OCI-M1 (cell line): ENCODE results near the gene SGMS1.
"Not testable (repeated sequence)": the region's sequence is repeated elsewhere in the genome, so short reads cannot be mapped to it uniquely, and the experiment has no call there.

Source experiments
- DNase-seq: peaks from one replicate; lab custom pipeline; 2025; lab: John Stamatoyannopoulos, UW

Gene SGMS1

GRCh38 chr10:50469288-50469687 lies 154.5 kb downstream of the SGMS1 start:
- no peak for DNase-seq

GRCh38 chr10:50467209-50467608 lies 156.5 kb downstream of the SGMS1 start:
- no peak for DNase-seq

GRCh38 chr10:50464004-50464409 lies 159.7 kb downstream of the SGMS1 start:
- peak; percentile 61 for DNase-seq

- no peak for DNase-seq
These were observed 161.9 kb downstream of the SGMS1 start for GRCh38 chr10:50461834-50462233.

GRCh38 chr10:50461123-50461522 lies 162.6 kb downstream of the SGMS1 start:
- DNase-seq = no peak

- DNase-seq = no peak
These were observed 167.0 kb downstream of the SGMS1 start for GRCh38 chr10:50456719-50457118.

- DNase-seq = no peak
These were observed 169.8 kb downstream of the SGMS1 start for GRCh38 chr10:50453940-50454339.

GRCh38 chr10:50452603-50453002 lies 171.2 kb downstream of the SGMS1 start:
- peak; percentile 37 for DNase-seq

GRCh38 chr10:50447691-50448090 lies 176.1 kb downstream of the SGMS1 start:
- DNase-seq = peak; percentile 37

GRCh38 chr10:50445777-50446176 lies 178.0 kb downstream of the SGMS1 start:
- not testable (repeated sequence) for DNase-seq

GRCh38 chr10:50440489-50440888 lies 183.3 kb downstream of the SGMS1 start:
- no peak for DNase-seq

- no peak for DNase-seq
These were observed 183.9 kb downstream of the SGMS1 start for GRCh38 chr10:50439806-50440205.

- DNase-seq = peak; percentile 38
These were observed 184.6 kb downstream of the SGMS1 start for GRCh38 chr10:50439187-50439586.

GRCh38 chr10:50438049-50438936 lies 185.5 kb downstream of the SGMS1 start:
- no peak for DNase-seq

- no peak for DNase-seq
These were observed 186.5 kb downstream of the SGMS1 start for GRCh38 chr10:50437248-50437647.

GRCh38 chr10:50436805-50437204 lies 187.0 kb downstream of the SGMS1 start:
- DNase-seq = no peak

GRCh38 chr10:50432211-50433009 lies 191.3 kb downstream of the SGMS1 start:
- no peak for DNase-seq

- no peak for DNase-seq
These were observed 192.0 kb downstream of the SGMS1 start for GRCh38 chr10:50431791-50432190.

GRCh38 chr10:50431133-50431532 lies 192.6 kb downstream of the SGMS1 start:
- DNase-seq = no peak

GRCh38 chr10:50426485-50426884 lies 197.3 kb downstream of the SGMS1 start:
- no peak for DNase-seq

- DNase-seq = not testable (repeated sequence)
These were observed 198.5 kb downstream of the SGMS1 start for GRCh38 chr10:50425215-50425614.

GRCh38 chr10:50423448-50423847 lies 200.3 kb downstream of the SGMS1 start:
- DNase-seq = no peak

- DNase-seq = no peak
These were observed 201.5 kb downstream of the SGMS1 start for GRCh38 chr10:50422259-50422658.
